HG03575 (cell line): ENCODE data around the gene MSH5.

Source experiments
- ATAC-seq: cut with Tn5 transposase; IDR thresholded peaks from one replicate; pipeline ENCODE4 v1.9.1; 2021; ENCODE audit not compliant: unreplicated experiment, insufficient number of reproducible peaks, low FRiP score; ENCODE audit errors: extremely low read depth

Gene MSH5

GRCh38 chr6:31727034-31727716 is 12.6 kb upstream of the MSH5 start:
- ATAC-seq: no peak

GRCh38 chr6:31727717-31728671 is 11.8 kb upstream of the MSH5 start:
- ATAC-seq: no peak

- no peak for ATAC-seq
These were observed 10.9 kb upstream of the MSH5 start, which contains the start of gene DDAH2 for GRCh38 chr6:31728767-31729514. Gene DDAH2 (minus strand): TSS chr6:31729299. CDS start chr6:31729161, 138 bp downstream.

- ATAC-seq: no peak
These were observed 10.3 kb upstream of the MSH5 start for GRCh38 chr6:31729515-31729978.

- ATAC-seq: no peak
These were observed 9.7 kb upstream of the MSH5 start for GRCh38 chr6:31729979-31730630.

GRCh38 chr6:31730631-31731086 is 9.1 kb upstream of the MSH5 start:
- ATAC-seq: no peak

- ATAC-seq: no peak
These were observed 7.8 kb upstream of the MSH5 start for GRCh38 chr6:31732029-31732428.

- ATAC-seq: no peak
These were observed 6.1 kb upstream of the MSH5 start for GRCh38 chr6:31733734-31734133.

GRCh38 chr6:31734247-31734820 is 5.5 kb upstream of the MSH5 start:
- no peak for ATAC-seq

- ATAC-seq: no peak
These were observed 4.9 kb upstream of the MSH5 start for GRCh38 chr6:31734821-31735406.

- ATAC-seq: no peak
These were observed 3.6 kb upstream of the MSH5 start, which contains the start of gene CLIC1 for GRCh38 chr6:31736021-31736767. Gene CLIC1 (minus strand): TSS chr6:31736530. CDS start chr6:31736300, 230 bp downstream.

GRCh38 chr6:31736768-31737314 is 3.0 kb upstream of the MSH5 start:
- ATAC-seq: no peak

- no peak for ATAC-seq
These were observed 2.4 kb upstream of the MSH5 start for GRCh38 chr6:31737315-31737990.

GRCh38 chr6:31737991-31738979 is 1.5 kb upstream of the MSH5 start:
- no peak for ATAC-seq

GRCh38 chr6:31740397-31741223 is 805 bp downstream of the MSH5 start:
- no peak for ATAC-seq
